ENCODE data around the gene PLPP6. TPM values are rescaled to one million over a fixed set of nuclear protein-coding genes. Genes with fewer than 3 reads are reported as not detected.

PLPP6 gene
- polyA plus RNA-seq, 3 donors from 2014 or later, result 1.9 to 3.4 TPM; not detected in 1

DNA sequence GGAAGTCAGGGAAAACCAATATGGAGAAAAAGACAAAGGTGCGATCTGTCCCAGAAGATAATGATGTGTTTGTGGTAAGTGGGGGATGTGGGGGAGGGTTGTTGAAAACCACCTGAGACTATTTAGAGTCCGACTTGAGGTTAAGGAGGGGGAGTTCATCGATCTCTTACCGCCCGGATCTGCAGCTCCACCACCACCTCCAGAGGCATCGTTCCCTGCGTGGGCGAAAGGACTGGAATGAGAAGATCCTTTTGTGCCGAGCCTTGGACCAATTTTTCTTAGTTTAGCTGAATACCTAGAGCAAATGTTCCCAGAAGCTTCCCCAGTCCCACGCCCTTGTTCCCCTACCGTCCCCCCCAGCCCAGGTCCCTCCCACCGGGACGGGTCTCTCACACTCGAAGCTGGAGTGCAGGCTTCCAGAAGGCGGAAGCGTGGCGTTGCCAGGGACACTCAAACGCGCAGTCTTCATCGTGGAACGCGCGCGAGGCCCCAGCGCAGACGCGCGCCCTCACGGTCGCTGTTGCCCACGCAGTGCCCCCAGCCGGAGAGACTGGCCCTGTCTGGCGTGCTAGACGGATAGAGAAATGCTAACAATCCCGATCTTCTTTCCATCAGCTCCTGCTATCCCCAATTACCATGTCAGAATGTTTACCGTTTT is 4.1 kb downstream of the PLPP6 start, which contains the start of gene SPATA6L:
SPATA6L (minus strand) TSS at position 439 of the 658 bp plus-strand sequence; CDS start at position 209, 230 bp downstream.
- Mint-ChIP-seq H3K4me3 (peak within 1 kb of the TSS; percentile 72 to 83 (median 76)), H3K36me3 (peaks cover 0 to 3% (median 0%) of the 10 kb centered on the region in 3 donors), H3K4me1 (peaks cover 53 to 56% of the 10 kb centered on the region in 2 donors), H3K27me3 (ENCODE audit: low read depth in 3 of 3) (peaks cover 3 to 14% (median 10%) of the 10 kb centered on the region in 3 donors), H3K27ac (peak within 1 kb of the TSS in 4 of 6 donors; percentile 7 to 66 (median 18)), H3K9me3 (no peaks in the 10 kb centered on the region)
- DNase-seq, result peak; percentile 15 to 30 (median 21)

DNA sequence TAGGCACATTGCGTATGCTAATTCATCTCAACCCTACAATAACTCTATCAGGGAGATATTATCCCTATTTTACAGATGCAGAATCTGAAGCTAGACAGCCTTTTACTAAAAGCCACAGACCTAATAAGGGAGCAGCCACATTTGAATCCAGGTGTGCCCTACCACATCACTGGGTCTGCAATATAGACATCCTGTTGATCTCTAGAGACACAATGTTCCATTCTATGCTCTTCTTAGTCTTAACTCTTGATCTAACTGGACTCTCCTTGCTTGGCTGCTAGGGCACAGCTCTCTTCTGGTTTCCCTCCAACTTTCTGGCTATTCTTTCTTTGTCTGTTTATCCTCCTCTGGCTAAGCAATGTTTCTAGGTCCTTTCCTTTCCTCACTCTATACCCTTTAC is 5.6 kb downstream of the PLPP6 start:
- Mint-ChIP-seq H3K9me3 (no peaks in the 10 kb centered on the region), H3K27ac (no peak overlapping the region), H3K4me3 (no peak overlapping the region), H3K36me3 (peaks cover 0 to 3% (median 0%) of the 10 kb centered on the region in 3 donors), H3K4me1 (peaks cover 42 to 43% of the 10 kb centered on the region in 2 donors), H3K27me3 (ENCODE audit: low read depth in 3 of 3) (peaks cover 3 to 13% (median 11%) of the 10 kb centered on the region in 3 donors)
- no peak for DNase-seq

DNA sequence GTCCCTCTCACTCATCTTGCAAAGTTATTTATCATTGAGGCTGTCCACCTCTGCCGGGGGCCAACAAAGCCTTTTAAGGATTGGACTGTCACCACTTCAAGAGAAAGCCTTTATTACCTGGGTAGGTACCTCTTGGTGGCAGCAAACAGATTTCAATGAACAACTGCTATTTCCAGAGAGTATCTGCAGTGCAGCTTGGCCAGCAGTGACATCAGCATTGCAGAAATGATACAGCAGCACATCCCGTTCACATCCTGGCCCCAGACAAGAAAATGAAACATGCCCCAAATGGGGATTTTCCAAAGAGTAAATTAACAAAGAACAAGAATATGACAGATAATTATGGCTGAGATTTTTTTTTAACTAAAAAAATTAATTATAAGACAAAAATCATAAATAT is 6.5 kb downstream of the PLPP6 start:
- H3K36me3 Mint-ChIP-seq, result peaks cover 0 to 3% (median 0%) of the 10 kb centered on the region in 3 donors
- no peak overlapping the region for H3K4me3 Mint-ChIP-seq
- no peaks in the 10 kb centered on the region for H3K9me3 Mint-ChIP-seq
- DNase-seq, result no peak
- peaks cover 2 to 13% (median 7%) of the 10 kb centered on the region in 3 donors for H3K27me3 Mint-ChIP-seq (ENCODE audit: low read depth in 3 of 3)
- peaks cover 33 to 34% of the 10 kb centered on the region in 2 donors for H3K4me1 Mint-ChIP-seq
- H3K27ac Mint-ChIP-seq, result no peak overlapping the region

DNA sequence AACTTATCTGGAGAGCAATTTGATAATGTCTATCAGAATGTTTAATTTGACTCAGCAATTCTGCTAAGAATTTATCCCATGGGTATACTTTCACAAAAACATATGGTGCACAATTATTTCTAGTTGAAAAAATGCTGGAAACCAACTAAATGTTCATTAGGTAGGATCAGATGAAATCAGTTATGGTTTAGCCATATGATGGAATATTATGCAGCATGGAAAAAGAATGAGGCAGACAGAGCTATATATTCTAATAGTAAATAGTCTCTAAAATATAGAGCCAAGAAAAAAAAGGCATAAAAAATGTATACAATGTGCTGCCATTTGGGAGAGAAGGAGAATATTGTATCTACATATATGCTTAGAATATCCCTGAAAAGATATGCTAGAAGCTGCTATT is 7.8 kb downstream of the PLPP6 start:
- H3K4me1 Mint-ChIP-seq, result peaks cover 20 to 21% of the 10 kb centered on the region in 2 donors
- peaks cover 0 to 3% (median 0%) of the 10 kb centered on the region in 3 donors for H3K36me3 Mint-ChIP-seq
- no peaks in the 10 kb centered on the region for H3K9me3 Mint-ChIP-seq
- no peak overlapping the region for H3K4me3 Mint-ChIP-seq
- no peak overlapping the region for H3K27ac Mint-ChIP-seq
- H3K27me3 Mint-ChIP-seq (ENCODE audit: low read depth in 3 of 3), result peaks cover 2 to 13% (median 7%) of the 10 kb centered on the region in 3 donors
- DNase-seq, result no peak

DNA sequence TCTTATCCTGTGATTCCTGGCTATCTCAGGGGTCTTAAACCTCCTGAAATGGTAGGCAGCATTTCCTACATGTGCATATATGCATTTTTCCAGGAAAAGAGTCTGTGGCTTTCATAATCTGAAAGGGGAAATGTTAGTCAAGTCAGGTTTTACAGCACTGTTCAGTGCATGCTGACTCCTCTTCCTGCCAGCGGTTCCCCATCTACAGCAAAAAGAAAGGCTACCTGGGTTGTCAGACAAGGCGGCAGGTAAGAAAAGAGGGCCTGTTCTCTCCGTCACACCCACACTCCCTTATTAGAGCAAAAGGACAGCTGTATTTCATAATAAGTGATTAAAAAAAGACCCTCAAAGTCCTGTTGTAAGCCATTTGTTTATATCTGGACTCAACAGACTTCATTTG is 8.5 kb downstream of the PLPP6 start:
- peaks cover 13 to 14% of the 10 kb centered on the region in 2 donors for H3K4me1 Mint-ChIP-seq
- no peaks in the 10 kb centered on the region for H3K9me3 Mint-ChIP-seq
- H3K27ac Mint-ChIP-seq, result no peak overlapping the region
- DNase-seq, result no peak
- no peak overlapping the region for H3K4me3 Mint-ChIP-seq
- peaks cover 2 to 13% (median 7%) of the 10 kb centered on the region in 3 donors for H3K27me3 Mint-ChIP-seq (ENCODE audit: low read depth in 3 of 3)
- H3K36me3 Mint-ChIP-seq, result peaks cover 0 to 3% (median 2%) of the 10 kb centered on the region in 3 donors

DNA sequence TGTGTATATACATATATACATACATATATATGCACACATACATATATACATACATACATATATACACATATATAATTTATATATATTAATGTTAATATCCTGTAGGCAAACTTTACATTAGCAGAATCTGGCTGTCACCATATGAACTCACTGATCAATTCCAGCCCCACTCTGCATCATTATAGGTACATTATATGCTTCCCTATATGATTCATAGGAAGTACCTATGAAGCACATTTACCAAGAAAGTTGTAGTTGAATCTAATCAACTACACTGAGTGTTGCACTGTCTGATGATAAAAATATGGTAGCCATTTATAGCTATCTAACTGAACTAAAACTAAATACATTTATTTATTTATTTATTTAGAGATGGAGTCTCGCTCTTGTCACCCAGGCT is 9.6 kb downstream of the PLPP6 start:
- no peak overlapping the region for H3K27ac Mint-ChIP-seq
- H3K4me3 Mint-ChIP-seq, result no peak overlapping the region
- no peaks in the 10 kb centered on the region for H3K9me3 Mint-ChIP-seq
- H3K27me3 Mint-ChIP-seq (ENCODE audit: low read depth in 3 of 3), result peaks cover 2 to 9% (median 6%) of the 10 kb centered on the region in 3 donors
- no peak for DNase-seq
- H3K4me1 Mint-ChIP-seq, result peaks cover 2% of the 10 kb centered on the region in 2 donors
- peaks cover 0 to 7% (median 5%) of the 10 kb centered on the region in 3 donors for H3K36me3 Mint-ChIP-seq

DNA sequence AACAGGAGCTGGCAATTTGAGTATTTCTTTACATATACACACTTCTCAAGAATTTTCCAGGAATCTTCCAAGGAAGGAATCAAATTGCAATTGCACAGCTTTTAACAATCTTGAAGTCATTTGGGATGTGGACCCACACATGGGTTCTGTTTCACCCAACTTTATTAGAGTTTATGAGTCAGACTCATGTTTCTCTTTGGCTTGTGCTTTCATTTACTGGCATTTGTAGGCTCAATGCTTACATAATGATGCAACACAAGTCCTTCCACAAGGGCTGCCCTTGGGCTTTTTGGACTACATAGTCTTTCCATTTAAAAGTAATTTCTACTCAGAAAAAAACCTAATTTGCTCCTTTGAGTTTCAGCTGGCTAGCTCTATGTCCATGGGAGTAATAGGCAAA is 12.7 kb downstream of the PLPP6 start:
- Mint-ChIP-seq H3K27me3 (ENCODE audit: low read depth in 3 of 3) (peaks cover 2 to 6% (median 5%) of the 10 kb centered on the region in 3 donors), H3K36me3 (peaks cover 0 to 7% (median 5%) of the 10 kb centered on the region in 3 donors), H3K27ac (no peak overlapping the region), H3K4me1 (no peaks in the 10 kb centered on the region), H3K4me3 (no peak overlapping the region), H3K9me3 (no peaks in the 10 kb centered on the region)
- DNase-seq, result no peak

DNA sequence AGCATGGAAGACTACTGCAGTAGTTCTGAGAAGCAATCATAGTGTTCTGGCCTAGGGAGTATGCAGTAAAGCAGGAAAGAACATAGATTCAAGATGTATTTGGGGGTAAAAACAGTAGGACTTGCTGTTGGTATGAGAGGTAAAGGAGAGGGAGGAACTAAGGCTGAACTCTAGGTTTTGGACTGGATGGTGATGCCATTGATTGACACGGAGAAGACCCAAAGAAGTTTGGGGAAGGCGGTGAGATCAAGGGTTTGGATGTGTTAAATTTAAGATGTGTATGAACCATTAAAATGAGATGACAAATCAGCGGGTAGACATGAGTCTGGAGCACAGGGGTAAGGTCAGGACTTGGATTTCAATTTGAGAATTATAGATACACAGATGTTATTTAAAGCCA is 15.3 kb downstream of the PLPP6 start:
- no peak for DNase-seq
- Mint-ChIP-seq H3K4me3 (no peak overlapping the region), H3K27me3 (ENCODE audit: low read depth in 3 of 3) (peaks cover 0 to 2% (median under 1%) of the 10 kb centered on the region in 3 donors), H3K9me3 (no peaks in the 10 kb centered on the region), H3K4me1 (no peaks in the 10 kb centered on the region), H3K27ac (no peak overlapping the region), H3K36me3 (peaks cover 0 to 5% (median 4%) of the 10 kb centered on the region in 3 donors)

DNA sequence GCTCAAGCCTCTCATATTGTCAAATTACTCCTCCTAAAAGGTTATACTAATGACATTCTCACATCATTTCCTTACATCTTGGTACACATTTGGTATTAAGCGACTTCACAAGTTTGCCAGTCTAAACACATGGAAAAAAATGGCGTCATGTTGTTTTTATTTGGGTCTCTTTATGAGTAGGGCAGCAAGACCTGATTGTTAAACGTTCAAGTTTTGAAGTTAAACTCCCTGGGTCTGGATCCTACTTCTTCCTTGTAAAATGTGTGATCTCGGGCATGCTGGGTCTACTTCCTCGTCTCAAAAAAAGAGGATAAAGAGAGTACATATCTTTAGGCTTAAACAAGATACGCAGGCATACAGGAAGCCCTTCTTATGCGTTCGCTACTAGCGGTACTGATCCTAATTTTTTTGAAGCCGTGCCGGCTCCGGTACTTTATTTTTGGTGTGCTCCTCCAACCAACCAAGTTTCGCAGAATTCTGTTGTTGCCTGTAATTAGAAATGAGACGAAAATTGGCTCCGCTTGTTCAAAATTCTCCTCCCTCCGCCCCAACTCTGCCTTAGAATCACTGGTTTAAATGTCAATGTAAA is 16.7 kb downstream of the PLPP6 start:
- no peak for DNase-seq
- Mint-ChIP-seq H3K27me3 (ENCODE audit: low read depth in 3 of 3) (peaks cover 0 to 2% (median 0%) of the 10 kb centered on the region in 3 donors), H3K4me3 (no peak overlapping the region), H3K27ac (no peak overlapping the region), H3K4me1 (peaks cover 7 to 9% of the 10 kb centered on the region in 2 donors), H3K36me3 (peaks cover 0 to 5% (median 4%) of the 10 kb centered on the region in 3 donors), H3K9me3 (no peaks in the 10 kb centered on the region)

DNA sequence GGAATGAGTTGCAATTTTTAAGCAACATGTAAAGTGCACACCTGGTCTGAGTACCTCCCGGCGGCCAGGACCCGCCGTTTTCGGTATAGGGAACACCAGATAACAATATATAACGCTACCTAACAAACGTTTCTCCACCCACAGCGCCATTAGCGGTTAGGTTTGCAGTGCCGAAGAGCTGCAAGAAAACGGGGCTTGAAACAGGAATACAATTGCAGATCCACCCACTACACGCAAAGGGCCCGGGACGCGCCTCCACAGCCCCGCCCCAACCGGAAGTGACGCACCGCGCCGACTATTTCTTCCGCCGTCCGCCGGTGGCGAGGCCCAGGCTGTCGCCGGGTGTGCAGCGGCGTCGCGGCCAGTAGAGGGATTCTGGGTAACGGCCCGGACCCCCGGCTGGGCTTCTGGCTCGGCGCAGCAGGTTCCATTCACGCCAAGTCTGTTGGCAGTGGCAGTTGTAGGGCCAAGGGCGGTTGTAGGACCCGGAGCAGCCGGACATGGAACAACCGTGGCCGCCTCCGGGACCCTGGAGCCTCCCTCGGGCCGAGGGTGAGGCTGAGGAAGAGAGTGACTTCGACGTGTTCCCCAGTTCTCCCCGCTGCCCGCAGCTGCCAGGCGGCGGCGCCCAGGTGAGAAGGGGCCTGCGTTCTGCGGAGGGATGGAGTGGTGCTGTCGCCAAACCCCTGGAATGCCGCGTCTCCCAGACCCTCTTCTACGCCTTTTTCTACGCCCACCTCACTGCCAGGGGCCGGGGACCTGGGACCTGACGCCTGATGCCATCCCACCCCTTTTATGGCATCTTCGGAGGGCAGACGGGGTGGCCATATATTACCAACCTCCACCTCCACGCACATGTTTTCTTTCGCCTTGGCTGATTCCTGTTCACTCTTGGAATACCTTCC is 17.4 kb downstream of the PLPP6 start, which contains the start of gene CDC37L1:
CDC37L1 (plus strand) TSS at position 302 of the 905 bp plus-strand sequence; CDS start at position 501, 199 bp downstream.
- H3K4me1 Mint-ChIP-seq, result peaks cover 9 to 13% of the 10 kb centered on the region in 2 donors
- H3K27me3 Mint-ChIP-seq (ENCODE audit: low read depth in 3 of 3), result peaks cover 0 to 2% (median 0%) of the 10 kb centered on the region in 3 donors
- no peaks in the 10 kb centered on the region for H3K9me3 Mint-ChIP-seq
- no peak within 1 kb of the TSS for H3K4me3 Mint-ChIP-seq
- H3K36me3 Mint-ChIP-seq, result peaks cover 0 to 7% (median 4%) of the 10 kb centered on the region in 3 donors
- H3K27ac Mint-ChIP-seq, result no peak within 1 kb of the TSS
- DNase-seq, result peak; percentile 99

DNA sequence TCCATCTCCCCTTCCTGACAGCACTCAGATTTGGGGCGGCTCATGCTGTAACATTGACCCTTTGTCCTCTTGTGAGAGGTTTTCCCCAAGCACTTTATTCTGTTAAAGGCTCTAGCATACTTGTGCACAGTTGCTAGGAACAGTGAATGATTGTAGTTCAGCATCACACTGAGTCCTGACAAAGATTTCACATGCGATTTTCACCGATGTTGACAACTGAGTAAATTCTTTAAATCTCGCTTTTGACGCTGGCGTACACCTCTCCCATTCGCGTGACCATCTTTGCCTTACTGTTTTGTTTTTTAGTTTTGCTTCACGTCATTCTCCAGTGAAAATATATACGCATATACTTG is 18.1 kb downstream of the PLPP6 start:
- Mint-ChIP-seq H3K4me1 (peaks cover 9 to 19% of the 10 kb centered on the region in 2 donors), H3K27me3 (ENCODE audit: low read depth in 3 of 3) (peaks cover 0 to 2% (median 0%) of the 10 kb centered on the region in 3 donors), H3K4me3 (no peak overlapping the region), H3K27ac (no peak overlapping the region), H3K9me3 (no peaks in the 10 kb centered on the region), H3K36me3 (peaks cover 6 to 14% (median 8%) of the 10 kb centered on the region in 3 donors)
- no peak for DNase-seq

DNA sequence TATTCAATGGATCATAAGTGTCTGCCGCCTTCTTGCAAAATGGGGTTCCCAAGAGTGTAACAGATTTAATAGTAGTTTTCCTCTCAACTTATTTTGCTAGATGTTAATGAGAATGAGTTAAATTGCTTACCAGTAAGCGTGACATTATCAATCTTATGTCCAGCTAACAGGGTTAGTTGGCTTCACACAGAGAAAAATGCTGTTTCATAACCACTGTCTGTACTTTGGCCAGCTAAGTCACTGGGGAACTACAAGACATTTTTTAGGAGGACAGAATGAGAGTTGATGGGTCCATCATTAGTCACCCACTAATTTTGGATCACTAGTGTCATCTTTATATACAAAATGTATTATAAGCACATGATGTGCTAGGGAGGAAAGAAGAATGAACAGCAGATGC is 18.7 kb downstream of the PLPP6 start:
- Mint-ChIP-seq H3K27me3 (ENCODE audit: low read depth in 3 of 3) (peaks cover 0 to 2% (median 0%) of the 10 kb centered on the region in 3 donors), H3K9me3 (no peaks in the 10 kb centered on the region), H3K27ac (no peak overlapping the region), H3K4me1 (peaks cover 11 to 24% of the 10 kb centered on the region in 2 donors), H3K4me3 (no peak overlapping the region), H3K36me3 (peaks cover 6 to 15% (median 6%) of the 10 kb centered on the region in 3 donors)
- DNase-seq, result no peak

DNA sequence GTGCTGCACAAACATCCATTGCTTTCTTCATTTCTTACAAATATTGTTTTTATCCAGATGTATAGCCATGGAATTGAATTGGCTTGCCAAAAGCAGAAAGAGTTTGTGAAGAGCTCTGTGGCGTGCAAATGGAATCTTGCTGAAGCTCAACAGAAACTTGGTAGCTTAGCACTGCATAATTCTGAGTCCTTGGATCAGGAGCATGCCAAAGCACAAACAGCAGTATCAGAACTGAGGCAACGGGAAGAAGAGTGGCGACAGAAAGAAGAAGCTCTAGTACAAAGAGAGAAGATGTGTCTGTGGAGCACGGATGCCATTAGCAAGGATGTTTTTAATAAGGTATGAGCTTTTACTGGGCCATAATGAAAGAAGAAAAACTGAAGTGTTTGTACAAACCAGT is 22.7 kb downstream of the PLPP6 start:
- H3K27me3 Mint-ChIP-seq (ENCODE audit: low read depth in 3 of 3), result no peaks in the 10 kb centered on the region
- DNase-seq, result no peak
- H3K27ac Mint-ChIP-seq, result peak overlapping the region in 3 of 6 donors; percentile 17 to 41 (median 25)
- H3K4me1 Mint-ChIP-seq, result peaks cover 11 to 44% of the 10 kb centered on the region in 2 donors
- no peak overlapping the region for H3K4me3 Mint-ChIP-seq
- peaks cover 6 to 26% (median 9%) of the 10 kb centered on the region in 3 donors for H3K36me3 Mint-ChIP-seq
- no peaks in the 10 kb centered on the region for H3K9me3 Mint-ChIP-seq

Measured in immature natural killer cell (primary cell).